Mesodermal cell (in vitro differentiated cells): ENCODE data around the gene APCDD1L.

Experiments
- H3K27ac ChIP-seq: 2 replicates; pipeline ENCODE4 v1.7.0; 2013; ENCODE audit warnings: mild to moderate bottlenecking, low read depth, low read length, moderate library complexity; ENCODE audit not compliant: severe bottlenecking
- H3K36me3 ChIP-seq: 2 replicates; pipeline ENCODE4 v1.7.1; 2013; ENCODE audit warnings: mild to moderate bottlenecking, low read length, moderate library complexity; ENCODE audit not compliant: control insufficient read depth, insufficient read depth
- H3K4me1 ChIP-seq: one replicate; pipeline ENCODE4 v1.7.1; 2013; ENCODE audit warnings: mild to moderate bottlenecking, low read length; ENCODE audit not compliant: insufficient read depth, control insufficient read depth, poor library complexity, severe bottlenecking
- H3K4me3 ChIP-seq: 2 replicates; pipeline ENCODE4 v1.7.0; 2013; ENCODE audit warnings: low read length, control low read depth, mild to moderate bottlenecking; ENCODE audit not compliant: insufficient read depth, poor library complexity, severe bottlenecking; ENCODE audit errors: extremely low read depth
- H3K9me3 ChIP-seq: 2 replicates; pipeline ENCODE4 v1.7.1; 2013; ENCODE audit warnings: mild to moderate bottlenecking, low read length, moderate library complexity; ENCODE audit not compliant: control insufficient read depth
- WGBS, 2 experiments: methylation state at CpG; one replicate each; pipeline ENCODE4 v1.1.5; 2013; ENCODE audit warnings: missing lambda C conversion rate in 2 of 2; ENCODE audit not compliant: insufficient coverage in 2 of 2; 5-methylcytosine and 5-hydroxymethylcytosine counted together

Gene APCDD1L

DNA sequence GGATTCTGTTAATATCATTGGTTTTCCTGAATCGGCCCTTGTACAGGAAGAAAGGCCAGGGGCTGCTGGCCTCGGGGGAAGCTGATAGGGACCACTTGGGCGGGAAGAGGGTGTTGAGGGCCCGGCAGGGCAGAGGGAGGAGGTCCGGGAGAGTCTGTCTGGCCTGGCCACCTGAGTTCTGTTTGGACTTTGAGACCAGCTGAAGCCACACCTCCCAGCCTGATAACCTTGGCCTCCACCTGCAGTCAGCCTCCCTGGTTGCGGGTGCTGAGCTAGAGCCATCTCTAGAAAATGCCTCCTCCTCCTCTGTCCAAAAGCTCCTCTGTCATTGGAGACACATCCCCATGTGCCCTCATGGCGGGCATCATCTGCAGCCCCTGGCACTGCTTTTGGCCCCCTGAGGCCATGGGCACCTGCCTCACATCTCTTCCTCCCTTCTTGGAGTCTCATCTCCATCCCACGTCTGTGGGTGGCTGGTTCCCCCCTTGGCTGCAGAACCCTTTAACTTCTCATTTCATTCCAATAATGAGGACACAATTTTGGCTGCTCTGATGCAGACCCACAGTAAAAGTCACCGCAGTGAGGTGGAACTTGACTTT is 16.6 kb downstream of the APCDD1L start:
- H3K4me3 ChIP-seq, result no peak overlapping the region
- no peak overlapping the region for H3K27ac ChIP-seq
- WGBS, 2 experiments, result 84 to 86% methylated on average over 7 of the region's 9 CpGs
- no peaks in the 10 kb centered on the region for H3K36me3 ChIP-seq
- H3K4me1 ChIP-seq, result no peaks in the 10 kb centered on the region
- H3K9me3 ChIP-seq, result no peaks in the 10 kb centered on the region

DNA sequence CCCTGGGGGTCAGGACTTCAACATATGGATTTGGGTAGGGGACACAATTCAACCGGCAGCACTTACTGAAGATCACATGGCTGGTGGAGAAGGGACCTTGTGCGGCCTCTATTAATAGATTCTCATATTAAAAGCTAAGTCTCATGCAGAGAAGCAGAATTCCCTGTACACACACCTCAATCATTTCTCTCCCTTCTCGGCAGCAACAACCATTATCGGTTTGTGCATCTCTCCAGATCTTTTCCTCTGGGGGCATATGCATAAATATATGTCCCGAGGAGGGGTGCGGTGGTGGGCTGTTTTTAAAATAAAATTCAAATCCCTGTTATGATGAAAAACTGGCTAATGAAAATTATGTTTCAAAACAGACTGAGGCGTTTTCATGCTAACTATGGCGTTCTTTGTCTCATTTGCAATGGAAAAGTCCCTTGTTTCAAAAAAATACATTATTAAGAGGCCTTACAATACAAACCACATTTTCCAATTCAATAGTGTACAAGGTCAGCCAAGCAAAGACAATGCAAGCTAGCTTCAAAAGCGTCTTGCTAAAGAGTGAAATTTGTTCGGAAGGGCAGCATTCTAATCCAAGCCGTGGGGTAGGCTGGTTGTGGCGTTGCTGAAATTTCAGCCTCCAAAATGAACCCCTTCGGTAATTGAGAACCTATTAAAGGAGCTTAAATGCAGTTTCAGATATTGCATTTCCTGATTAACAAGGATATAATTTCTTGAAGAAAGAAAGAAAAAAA is 17.3 kb downstream of the APCDD1L start:
- 88 to 100% methylated on average over 4 to 12 of the region's 13 CpGs for WGBS, 2 experiments
- H3K27ac ChIP-seq, result no peak overlapping the region
- no peaks in the 10 kb centered on the region for H3K36me3 ChIP-seq
- no peaks in the 10 kb centered on the region for H3K4me1 ChIP-seq
- H3K4me3 ChIP-seq, result no peak overlapping the region
- no peaks in the 10 kb centered on the region for H3K9me3 ChIP-seq

DNA sequence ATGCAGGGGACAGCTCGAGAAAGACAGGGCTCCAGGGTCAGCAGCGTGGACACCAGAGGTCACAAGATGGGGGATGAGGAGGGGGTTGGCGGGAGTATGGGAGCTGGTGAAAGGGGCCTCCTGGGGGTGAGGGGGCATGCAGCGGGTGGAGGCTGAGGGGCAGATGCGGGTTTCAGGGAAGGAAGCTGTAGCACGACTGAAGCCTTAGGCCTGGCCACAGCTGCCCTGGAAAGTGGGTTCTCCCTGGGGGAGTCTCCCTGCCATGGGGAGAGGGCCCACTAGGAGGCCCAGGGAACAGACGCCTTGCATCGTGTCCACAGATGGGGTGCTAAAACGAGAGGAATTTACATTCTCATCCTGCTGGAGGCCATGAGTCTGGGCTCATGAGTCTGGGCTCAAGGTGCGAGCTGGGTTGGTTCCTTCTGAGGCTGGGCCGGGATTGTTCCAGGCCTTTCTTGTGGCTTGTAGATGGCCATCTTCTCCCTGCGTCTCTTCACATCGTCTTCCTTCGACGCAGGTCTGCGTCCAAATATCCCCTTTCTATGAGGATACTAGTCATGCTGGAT is 18.0 kb downstream of the APCDD1L start:
- Histone ChIP-seq H3K36me3 (no peaks in the 10 kb centered on the region), H3K4me1 (no peaks in the 10 kb centered on the region), H3K9me3 (no peaks in the 10 kb centered on the region), H3K4me3 (no peak overlapping the region), H3K27ac (no peak overlapping the region)
- 88 to 90% methylated on average over 14 to 15 of the region's 16 CpGs for WGBS, 2 experiments

DNA sequence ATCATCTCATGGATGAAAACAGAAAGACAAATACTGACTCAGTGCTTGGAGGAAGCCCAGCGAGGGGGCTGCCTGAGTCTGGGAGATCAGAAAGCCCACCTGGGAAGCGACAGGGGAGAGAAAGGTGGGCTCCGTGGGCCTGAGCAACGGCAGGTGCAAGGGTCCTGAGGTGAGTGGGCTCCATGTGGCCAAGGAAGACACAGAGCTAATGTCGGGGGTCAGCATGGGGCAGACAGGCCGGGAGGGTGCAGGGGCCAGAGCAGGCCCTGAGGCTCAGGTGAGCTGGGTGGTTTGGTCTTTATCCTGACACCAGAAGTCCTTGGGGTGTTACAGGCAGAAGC is 18.8 kb downstream of the APCDD1L start:
- WGBS, 2 experiments, result 94 to 96% methylated on average over 6 of the region's 6 CpGs
- H3K27ac ChIP-seq, result no peak overlapping the region
- H3K4me3 ChIP-seq, result no peak overlapping the region
- no peaks in the 10 kb centered on the region for H3K9me3 ChIP-seq
- H3K36me3 ChIP-seq, result no peaks in the 10 kb centered on the region
- H3K4me1 ChIP-seq, result no peaks in the 10 kb centered on the region

DNA sequence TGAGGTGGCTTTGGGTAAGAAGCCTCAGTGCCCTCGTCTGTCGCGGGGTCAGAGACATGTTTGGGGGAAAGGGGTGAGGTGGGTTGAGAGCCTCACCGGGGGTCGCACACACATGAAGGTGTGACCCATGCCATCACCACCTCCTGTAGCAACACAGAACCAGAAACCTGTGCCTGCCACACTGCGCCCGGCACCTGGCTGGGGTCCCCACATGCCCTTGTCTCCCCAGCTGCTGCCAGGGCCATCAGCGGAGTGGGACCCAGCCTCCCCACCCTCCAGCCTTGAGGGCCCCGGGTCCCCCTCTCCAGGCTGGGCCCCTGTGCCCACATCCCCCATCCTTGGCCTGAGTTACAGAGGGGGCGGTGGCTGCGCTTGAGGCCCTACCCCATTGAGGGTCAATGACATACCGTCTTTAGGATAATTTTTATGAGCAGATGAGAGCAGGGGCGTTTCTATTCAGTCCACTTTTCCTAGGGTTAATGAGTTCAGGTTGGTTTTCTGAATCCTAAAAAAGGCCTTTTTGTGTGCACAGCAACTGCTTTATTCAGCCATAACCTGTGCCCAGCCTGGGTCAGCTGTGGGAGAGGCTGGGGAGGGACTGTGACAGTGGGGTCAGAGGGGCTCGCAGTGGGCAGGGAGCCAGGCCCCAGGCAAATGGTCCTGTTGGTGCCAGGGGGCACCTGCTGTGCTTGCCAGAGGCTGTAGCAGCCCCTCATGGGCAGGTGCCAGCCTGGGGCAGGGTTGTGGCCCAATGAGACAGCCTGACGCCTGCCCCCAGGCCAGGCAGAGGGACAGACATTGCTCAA is 19.4 kb downstream of the APCDD1L start:
- H3K9me3 ChIP-seq, result no peaks in the 10 kb centered on the region
- H3K4me1 ChIP-seq, result no peaks in the 10 kb centered on the region
- no peak overlapping the region for H3K27ac ChIP-seq
- WGBS, 2 experiments, result 84 to 90% methylated on average over 6 to 9 of the region's 15 CpGs
- H3K4me3 ChIP-seq, result no peak overlapping the region
- H3K36me3 ChIP-seq, result no peaks in the 10 kb centered on the region

DNA sequence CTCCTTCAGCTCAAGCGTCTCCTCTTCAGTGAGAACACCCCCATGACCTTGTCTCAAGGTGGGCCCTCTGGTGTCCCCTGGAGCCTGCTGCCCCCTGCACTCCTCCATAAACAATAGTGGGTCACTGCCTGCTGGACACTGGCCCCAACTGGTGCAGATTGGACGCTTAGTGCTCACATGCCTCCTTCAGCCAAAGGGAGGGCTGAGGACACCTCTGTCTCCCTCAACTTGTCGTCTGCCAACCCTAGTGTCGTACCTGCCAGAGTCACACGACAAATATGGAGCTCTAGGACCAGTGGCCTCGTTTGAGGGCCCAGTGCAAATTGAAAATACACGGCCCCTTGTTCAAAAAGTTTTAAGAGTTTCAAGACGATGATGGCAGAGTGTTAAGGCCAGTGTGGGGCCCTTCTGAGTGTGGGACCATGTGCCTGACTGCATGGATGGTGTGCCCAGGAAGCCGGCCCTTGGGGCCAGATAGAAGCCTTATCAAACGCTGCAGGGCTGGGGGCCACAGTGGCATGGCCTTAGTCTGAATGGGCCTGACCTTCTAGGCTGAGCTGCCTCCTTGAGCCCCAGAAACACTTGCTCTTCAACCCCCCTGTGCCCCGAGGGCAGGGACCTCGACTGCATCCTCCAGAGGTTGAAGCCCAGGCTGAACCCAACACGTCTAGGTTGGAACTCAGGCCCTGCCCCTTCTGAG is 20.1 kb downstream of the APCDD1L start:
- Histone ChIP-seq H3K4me1 (no peaks in the 10 kb centered on the region), H3K36me3 (no peaks in the 10 kb centered on the region), H3K4me3 (no peak overlapping the region), H3K27ac (no peak overlapping the region), H3K9me3 (no peaks in the 10 kb centered on the region)
- WGBS, 2 experiments, result 86 to 89% methylated on average over 12 to 13 of the region's 13 CpGs

DNA sequence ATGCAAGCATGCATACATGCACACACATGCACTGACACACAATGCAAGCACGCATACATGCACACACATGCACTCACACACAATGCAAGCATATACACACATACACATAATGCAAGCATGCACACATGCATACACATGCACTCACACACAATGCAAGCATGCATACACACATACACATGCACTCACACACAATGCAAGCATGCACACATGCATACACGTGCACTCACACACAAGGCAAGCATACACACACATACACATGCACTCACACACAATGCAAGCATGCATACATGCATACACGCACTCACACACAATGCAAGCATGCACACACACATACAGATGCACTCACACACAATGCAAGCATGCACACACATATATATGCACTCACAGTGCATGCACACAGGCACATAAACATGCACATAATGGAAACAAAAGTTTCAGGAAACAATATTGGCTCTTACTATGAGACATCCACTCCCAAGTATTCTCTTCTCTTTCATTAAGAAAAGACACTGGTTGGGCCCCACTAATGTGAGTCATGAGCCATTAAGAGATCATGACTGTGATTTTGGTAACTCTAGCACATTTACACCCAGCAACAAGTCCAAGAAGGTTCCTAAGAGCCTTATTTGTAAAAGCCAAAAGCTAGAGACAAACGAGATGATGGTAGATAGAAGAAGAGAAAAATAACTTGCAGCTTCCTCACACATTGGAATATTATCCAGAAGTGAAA is 22.2 kb downstream of the APCDD1L start:
- no peak overlapping the region for H3K27ac ChIP-seq
- no peaks in the 10 kb centered on the region for H3K4me1 ChIP-seq
- H3K9me3 ChIP-seq, result peaks cover 6% of the 10 kb centered on the region
- no peaks in the 10 kb centered on the region for H3K36me3 ChIP-seq
- WGBS, 2 experiments, result 85 to 89% methylated on average over 3 of the region's 4 CpGs
- no peak overlapping the region for H3K4me3 ChIP-seq

DNA sequence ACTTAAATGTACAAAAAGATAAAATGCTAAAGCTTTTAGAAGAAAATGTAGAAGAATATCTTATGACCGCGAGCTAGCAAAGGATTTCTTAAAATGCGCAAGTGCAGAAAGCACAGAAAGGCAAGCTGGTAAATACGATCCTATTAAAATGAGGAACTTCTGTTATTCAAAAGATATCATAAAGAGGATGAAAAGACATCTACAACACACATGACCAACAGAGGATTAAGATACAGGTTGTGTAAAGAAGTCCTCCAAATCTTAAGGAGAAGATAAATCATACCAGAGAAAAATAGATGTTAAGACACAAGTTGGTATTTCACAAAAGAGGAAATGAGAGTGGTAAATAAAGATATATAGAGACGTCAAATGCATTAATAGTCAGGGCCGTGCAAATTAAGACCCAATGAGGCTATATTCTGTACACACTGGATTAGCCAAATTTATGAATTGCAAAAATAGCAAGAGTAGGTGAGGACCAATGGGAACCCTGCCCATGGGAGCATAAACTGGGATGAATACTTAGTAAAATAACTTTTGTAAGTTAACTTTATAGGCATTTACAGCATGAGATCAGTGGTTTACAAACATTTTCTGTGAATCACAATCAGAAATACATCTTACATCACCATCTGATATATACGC is 23.0 kb downstream of the APCDD1L start:
- peaks cover 11% of the 10 kb centered on the region for H3K9me3 ChIP-seq
- WGBS, 2 experiments, result 90 to 95% methylated on average over 6 of the region's 7 CpGs
- H3K4me3 ChIP-seq, result no peak overlapping the region
- H3K4me1 ChIP-seq, result no peaks in the 10 kb centered on the region
- no peaks in the 10 kb centered on the region for H3K36me3 ChIP-seq
- H3K27ac ChIP-seq, result no peak overlapping the region

DNA sequence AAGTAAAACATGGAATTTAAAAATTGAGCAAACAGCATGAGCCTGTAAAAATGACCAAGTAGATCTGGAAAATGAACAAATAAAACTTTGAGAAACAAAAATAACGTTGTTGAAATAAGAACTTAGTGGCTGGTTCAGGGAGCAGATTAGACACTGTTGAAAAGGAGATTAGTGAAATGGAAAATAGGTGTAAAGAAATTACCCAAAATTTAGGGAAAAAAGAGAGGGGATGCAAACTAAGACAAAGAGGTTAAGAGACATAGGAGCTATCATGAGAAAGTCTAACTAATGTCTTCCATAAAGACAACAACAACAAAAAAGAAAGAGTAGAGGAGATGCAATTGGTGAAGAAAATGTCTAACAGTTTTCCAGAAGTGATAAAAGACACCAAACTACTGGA is 29.0 kb downstream of the APCDD1L start:
- Histone ChIP-seq H3K27ac (no peak overlapping the region), H3K4me3 (no peak overlapping the region), H3K4me1 (no peaks in the 10 kb centered on the region), H3K36me3 (no peaks in the 10 kb centered on the region), H3K9me3 (peaks cover 27% of the 10 kb centered on the region)
- WGBS, 2 experiments, result 25 to 64% methylated on average over 1 of the region's 1 CpG
